Measurements from ENCODE around the gene HACD4.
A peak's percentile ranks its signal among the peaks of the same experiment; 100 is the strongest.

Gene HACD4

GRCh38 chr9:21070171-21070571 lies 38.7 kb upstream of the HACD4 start:
- CTCF ChIA-PET, result no interaction called here
- 0 out of 2 replicates have a peak, but pooled peaks have one; percentile 13 for TF ChIP-seq CTCF (conservative IDR thresholded peaks at IDR 0.05; ENCODE audit: low read depth)
- POLR2A ChIA-PET (ENCODE audit: low non-redundant PET), result no interaction called here
- H3K27ac ChIP-seq, result peak overlapping the region; percentile 50; the same call in 1 of the 2 replicates
- DNase-seq (ENCODE audit: low spot score), result peak; percentile 74

GRCh38 chr9:21060919-21061561 lies 29.6 kb upstream of the HACD4 start:
- POLR2A ChIA-PET (ENCODE audit: low non-redundant PET), result no interaction called here
- no peak for DNase-seq (ENCODE audit: low spot score)
- no peak for TF ChIP-seq CTCF (conservative IDR thresholded peaks at IDR 0.05; ENCODE audit: low read depth)
- no peak overlapping the region for H3K27ac ChIP-seq
- CTCF ChIA-PET, result interaction anchor here (0.6 kb wide), 1 partner anchor 29 kb away, joined by 3 read pairs; no protein-coding TSS in a partner anchor

GRCh38 chr9:21056931-21057330 lies 25.5 kb upstream of the HACD4 start:
- ChIA-PET CTCF (interaction anchor here (1.3 kb wide), 1 partner anchor 8 kb away, joined by 3 read pairs; no protein-coding TSS in a partner anchor), POLR2A (ENCODE audit: low non-redundant PET) (no interaction called here)
- H3K27ac ChIP-seq, result no peak overlapping the region
- no peak for TF ChIP-seq CTCF (conservative IDR thresholded peaks at IDR 0.05; ENCODE audit: low read depth)
- DNase-seq (ENCODE audit: low spot score), result no peak

GRCh38 chr9:21053851-21054250 lies 22.4 kb upstream of the HACD4 start:
- no peak overlapping the region for H3K27ac ChIP-seq
- ChIA-PET POLR2A (ENCODE audit: low non-redundant PET) (no interaction called here), CTCF (no interaction called here)
- no peak for DNase-seq (ENCODE audit: low spot score)
- no peak for TF ChIP-seq CTCF (conservative IDR thresholded peaks at IDR 0.05; ENCODE audit: low read depth)

- no peak for DNase-seq (ENCODE audit: low spot score)
- POLR2A ChIA-PET (ENCODE audit: low non-redundant PET), result no interaction called here
- TF ChIP-seq CTCF (conservative IDR thresholded peaks at IDR 0.05; ENCODE audit: low read depth), result no peak
- CTCF ChIA-PET, result no interaction called here
- H3K27ac ChIP-seq, result no peak overlapping the region
These were observed 15.8 kb upstream of the HACD4 start for GRCh38 chr9:21047281-21047691.

- CTCF ChIA-PET, result no interaction called here
- POLR2A ChIA-PET (ENCODE audit: low non-redundant PET), result no interaction called here
These were observed 12.4 kb upstream of the HACD4 start for GRCh38 chr9:21043841-21044240.

More at GRCh38 chr9:21043841-21044240, 12.4 kb upstream of the HACD4 start:
- DNase-seq (ENCODE audit: low spot score), result no peak
- H3K27ac ChIP-seq, result no peak overlapping the region
- TF ChIP-seq CTCF (conservative IDR thresholded peaks at IDR 0.05; ENCODE audit: low read depth), result no peak

Data from RWPE1 (cell line).